H54 (cell line): Measurements from ENCODE around the gene SPEG.

ENCODE experiments used
- DNase-seq: peaks from one replicate; pipeline ENCODE4 v3.0.0; 2011; ENCODE audit warnings: low spot score, mixed read lengths; ENCODE audit not compliant: insufficient read length
- FAIRE-seq: peaks from 3 replicates; lab custom pipeline; 2011; peaks lifted over from hg19 to GRCh38; lab: Jason Lieb, UNC
- POLR2A ChIP-seq: IDR thresholded peaks from 2 replicates; pipeline ENCODE4 v1.6.1; 2011; ENCODE audit warnings: low read depth, mild to moderate bottlenecking, low read length

SPEG gene

GRCh38 chr2:219541611-219542180, 107.1 kb downstream of the SPEG start:
- no peak for DNase-seq

DNA sequence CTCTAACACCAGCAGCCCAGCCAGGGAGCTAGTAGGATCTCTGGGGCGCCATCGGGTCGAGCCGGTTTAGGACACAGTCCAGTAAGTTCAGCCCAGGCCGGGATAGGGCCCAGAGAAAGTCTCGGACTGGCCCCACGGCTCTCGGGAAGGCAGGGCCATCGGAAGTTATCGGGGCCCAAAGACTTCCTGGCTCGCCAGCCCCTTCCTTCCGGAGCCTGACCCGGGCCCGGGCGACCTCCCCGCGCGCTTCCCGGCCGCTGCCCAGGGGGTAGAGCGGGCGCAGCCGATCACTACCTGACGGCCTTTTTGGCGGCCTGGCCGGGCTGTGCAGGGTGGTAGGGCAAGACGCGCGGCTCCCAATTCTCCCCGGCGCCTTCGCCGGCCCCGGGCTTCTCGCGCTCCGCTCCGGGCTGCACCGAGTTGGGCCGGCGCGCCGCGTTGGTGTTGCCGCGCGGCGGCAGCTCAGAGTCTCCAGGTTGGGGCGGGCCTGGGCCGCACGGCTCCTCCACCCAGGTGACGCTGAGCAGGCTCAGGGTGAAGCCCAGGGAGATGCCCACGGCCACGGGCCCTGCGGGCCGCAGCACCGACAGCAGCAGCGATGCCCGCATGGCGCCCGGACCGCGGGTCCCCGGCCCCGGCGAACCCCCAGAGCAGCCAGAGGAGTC, 108.4 kb downstream of the SPEG start:
- no peak for TF ChIP-seq POLR2A
- DNase-seq (peak; percentile 72), FAIRE-seq (no peak)

More at GRCh38 chr2:219541611-219542180, 107.1 kb downstream of the SPEG start:
- TF ChIP-seq POLR2A, result no peak
- FAIRE-seq, result no peak

DNA sequence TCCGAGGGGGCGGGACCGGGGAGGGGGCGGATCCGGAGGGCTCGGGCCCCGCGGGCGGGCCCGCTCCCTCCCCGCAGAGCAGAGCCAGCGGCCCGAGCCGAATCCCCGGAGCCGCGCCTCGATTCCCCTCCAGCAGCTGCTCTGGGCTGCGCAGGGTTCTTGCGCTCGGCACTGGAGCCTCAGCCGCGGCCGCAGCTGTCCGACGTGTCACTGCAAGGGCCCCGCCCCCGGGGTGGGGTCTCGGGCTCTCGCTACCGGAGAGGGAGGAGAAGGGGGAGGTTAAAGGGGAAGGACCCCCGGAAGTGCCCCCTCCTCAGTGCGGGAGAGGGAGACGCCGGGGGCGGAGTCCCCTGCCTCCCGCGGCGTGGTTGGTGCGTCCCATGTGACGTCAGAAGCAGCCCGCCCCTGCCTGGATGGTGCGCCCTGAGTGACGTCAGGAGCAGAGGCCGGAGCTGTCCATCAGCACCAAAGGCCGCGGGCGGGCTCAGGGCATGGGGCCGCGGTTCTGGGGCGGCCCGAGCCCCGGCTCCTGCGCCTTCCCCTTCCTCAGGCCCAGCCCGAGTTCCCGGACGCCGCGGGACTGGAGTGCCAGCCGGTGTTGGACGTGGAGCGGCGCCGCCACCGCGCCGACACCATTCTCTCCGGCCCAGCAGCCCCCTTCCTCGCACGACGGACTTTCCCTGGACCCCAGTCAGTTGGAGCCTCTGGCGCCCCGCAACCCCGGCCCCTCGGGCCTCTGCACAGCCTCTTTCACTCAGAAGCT, 109.1 kb downstream of the SPEG start, which contains the start of the genes CHPF and TMEM198:
CHPF (minus strand) TSS at position 214 of the 763 bp plus-strand sequence. CDS start 271 bp downstream, outside the sequence.
TMEM198 (plus strand) TSS at position 433 of the 763 bp plus-strand sequence. CDS start 700 bp downstream, outside the sequence.
- peak; percentile 42; the same call in 1 of the 2 replicates for TF ChIP-seq POLR2A
- no peak for FAIRE-seq

GRCh38 chr2:219544567-219544966, 109.9 kb downstream of the SPEG start:
- FAIRE-seq (no peak), DNase-seq (no peak)
- no peak for TF ChIP-seq POLR2A

More for the DNA sequence above, 109.1 kb downstream of the SPEG start, which contains the start of the genes CHPF and TMEM198:
- DNase-seq, result peak; percentile 98

DNA sequence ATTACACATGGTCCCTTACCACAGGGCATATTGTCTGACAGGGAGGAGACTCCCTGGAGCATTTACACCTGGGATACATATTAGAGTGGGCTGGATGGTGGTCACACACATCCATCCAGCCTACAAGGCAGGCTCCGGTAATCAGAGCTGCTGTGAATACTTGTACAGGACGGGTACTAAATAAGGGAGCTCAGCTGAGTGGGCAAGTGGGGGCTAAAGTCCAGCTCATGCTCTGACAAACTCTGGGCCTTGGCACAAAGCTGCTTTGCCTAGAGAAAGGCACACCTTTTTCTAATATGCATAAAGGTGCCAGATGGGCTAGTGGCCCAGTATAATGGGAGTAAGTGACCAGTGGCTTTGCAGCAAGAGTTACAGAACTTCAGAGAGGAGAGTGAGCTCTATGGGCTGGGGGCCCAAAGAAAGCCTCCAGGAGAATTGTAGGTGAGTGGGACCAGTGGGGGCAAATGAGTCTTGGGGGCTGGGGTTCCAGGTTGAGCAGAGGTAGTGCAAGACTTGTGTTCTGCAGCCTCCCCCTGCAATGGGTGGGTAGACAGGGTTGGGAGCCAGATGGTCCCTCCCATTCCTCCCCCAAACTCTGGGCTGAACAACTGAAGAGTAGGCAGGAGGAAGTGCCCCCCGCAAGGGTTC, 110.8 kb downstream of the SPEG start:
- TF ChIP-seq POLR2A, result no peak
- DNase-seq (no peak), FAIRE-seq (no peak)

DNA sequence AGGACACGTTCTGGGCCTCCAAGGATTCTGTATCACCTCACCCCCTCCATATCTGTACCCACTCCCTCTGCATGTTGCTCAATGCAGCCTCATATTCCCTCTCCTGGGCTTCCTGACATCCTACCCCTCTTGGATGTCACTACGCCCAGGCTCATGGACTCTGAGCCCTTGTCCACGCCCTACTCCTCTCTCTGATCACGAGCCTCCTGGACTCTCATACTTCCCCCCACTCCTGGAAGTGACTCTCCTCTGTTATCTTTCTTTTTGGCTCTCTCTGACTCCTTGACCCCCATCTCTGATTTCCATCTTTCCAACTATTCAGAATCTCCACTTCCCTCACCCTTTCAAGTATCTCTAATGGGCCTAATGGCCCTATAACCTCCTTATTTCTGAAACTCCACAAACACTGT, 111.3 kb downstream of the SPEG start:
- TF ChIP-seq POLR2A, result no peak
- FAIRE-seq, result no peak
- no peak for DNase-seq

DNA sequence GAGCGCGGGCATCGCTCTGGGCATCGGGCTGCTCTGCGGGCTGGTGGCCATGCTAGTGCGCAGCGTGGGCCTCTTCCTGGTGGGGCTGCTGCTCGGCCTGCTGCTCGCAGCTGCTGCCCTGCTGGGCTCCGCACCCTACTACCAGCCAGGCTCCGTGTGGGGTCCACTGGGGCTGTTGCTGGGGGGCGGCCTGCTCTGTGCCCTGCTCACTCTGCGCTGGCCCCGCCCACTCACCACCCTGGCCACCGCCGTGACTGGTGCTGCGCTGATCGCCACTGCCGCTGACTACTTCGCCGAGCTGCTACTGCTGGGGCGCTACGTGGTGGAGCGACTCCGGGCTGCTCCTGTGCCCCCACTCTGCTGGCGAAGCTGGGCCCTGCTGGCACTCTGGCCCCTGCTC, 113.0 kb downstream of the SPEG start:
- DNase-seq (no peak), FAIRE-seq (no peak)
- TF ChIP-seq POLR2A, result no peak
